Neural cell (in vitro differentiated cells): Measurements from ENCODE around the gene GNAS-AS1.

Source experiments
- CTCF ChIP-seq: fragments of 450-650 bp; IDR thresholded peaks from 2 replicates; pipeline ENCODE4 v1.5.1; 2014; ENCODE audit warnings: antibody characterized with exemption, mild to moderate bottlenecking, moderate library complexity; ENCODE audit not compliant: poor library complexity, severe bottlenecking
- SMC3 ChIP-seq: fragments of 450-650 bp; conservative IDR thresholded peaks from 2 replicates; pipeline ENCODE4 v1.6.1; 2014; ENCODE audit warnings: antibody characterized with exemption, mild to moderate bottlenecking, moderate library complexity; ENCODE audit not compliant: poor library complexity

DNA sequence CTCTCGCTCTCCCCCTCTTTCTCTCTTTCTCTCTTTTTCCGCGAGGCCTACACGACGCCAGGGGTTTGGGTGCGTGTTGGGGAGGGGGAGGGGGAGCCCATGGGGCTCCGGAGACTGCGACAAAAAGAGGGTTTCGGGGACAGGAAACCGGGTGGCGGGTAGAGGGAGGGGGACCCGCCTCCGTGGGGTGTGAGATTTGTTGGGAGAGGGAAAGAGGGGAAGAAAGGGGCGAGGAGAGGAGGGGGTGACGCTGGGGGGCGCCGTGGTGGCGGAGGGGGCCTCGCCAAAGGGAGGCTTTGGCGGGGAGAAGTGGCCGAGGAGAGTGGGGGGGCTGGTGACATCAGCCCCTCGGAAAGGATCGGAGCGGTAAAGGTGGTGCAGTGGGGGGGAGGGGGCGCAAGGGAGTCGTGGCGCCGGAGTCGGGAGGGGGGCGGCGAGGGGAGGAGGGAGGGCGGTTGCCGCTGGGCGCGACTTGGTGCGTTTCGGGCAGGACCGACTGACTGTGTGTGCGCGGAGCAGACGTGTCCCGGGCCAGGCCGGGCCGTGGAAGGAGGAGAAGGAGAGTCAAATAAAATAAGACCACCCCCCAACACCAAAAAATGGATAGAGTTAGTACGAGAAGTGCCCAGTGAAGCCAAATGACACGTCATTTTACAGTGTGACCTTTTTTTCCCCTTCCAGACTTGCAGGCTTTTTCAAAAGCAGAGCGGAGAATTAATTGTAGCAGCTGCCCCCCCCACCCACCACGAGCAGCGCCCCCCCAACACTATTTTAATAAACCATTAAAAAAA lies 41.6 kb upstream of the GNAS-AS1 start:
- TF ChIP-seq CTCF (no peak), SMC3 (no peak)
